Cardiac fibroblast (primary cell): ENCODE data around the gene NDUFC2.
A peak's percentile ranks its signal among the peaks of the same experiment; 100 is the strongest.
"Not testable (repeated sequence)": the region's sequence is repeated elsewhere in the genome, so short reads cannot be mapped to it uniquely, and the experiment has no call there.

Source experiments
- DNase-seq, 2 donors: peaks; one replicate each; pipeline versions ENCODE4 v3.0.0 to v3.0.0-alpha.2; 2010; ENCODE audit warnings: low read depth in 2 of 2
- H3K4me3 ChIP-seq, 2 donors: replicated peaks in 1 of 2; 1 replicate in 1 of 2; 2 replicates in 1 of 2; pipeline ENCODE4 v1.5.1; 2011; ENCODE audit warnings: low read depth in 2 of 2, low read length in 2 of 2, mild to moderate bottlenecking in 2 of 2, moderate library complexity in 1 of 2
- TF ChIP-seq, protein P1 (sequence below): IDR thresholded peaks from one replicate; pipeline ENCODE4 v1.5.1; 2011; ENCODE audit warnings: low read depth, mild to moderate bottlenecking, low read length, inconsistent platforms

The NDUFC2 gene

DNA sequence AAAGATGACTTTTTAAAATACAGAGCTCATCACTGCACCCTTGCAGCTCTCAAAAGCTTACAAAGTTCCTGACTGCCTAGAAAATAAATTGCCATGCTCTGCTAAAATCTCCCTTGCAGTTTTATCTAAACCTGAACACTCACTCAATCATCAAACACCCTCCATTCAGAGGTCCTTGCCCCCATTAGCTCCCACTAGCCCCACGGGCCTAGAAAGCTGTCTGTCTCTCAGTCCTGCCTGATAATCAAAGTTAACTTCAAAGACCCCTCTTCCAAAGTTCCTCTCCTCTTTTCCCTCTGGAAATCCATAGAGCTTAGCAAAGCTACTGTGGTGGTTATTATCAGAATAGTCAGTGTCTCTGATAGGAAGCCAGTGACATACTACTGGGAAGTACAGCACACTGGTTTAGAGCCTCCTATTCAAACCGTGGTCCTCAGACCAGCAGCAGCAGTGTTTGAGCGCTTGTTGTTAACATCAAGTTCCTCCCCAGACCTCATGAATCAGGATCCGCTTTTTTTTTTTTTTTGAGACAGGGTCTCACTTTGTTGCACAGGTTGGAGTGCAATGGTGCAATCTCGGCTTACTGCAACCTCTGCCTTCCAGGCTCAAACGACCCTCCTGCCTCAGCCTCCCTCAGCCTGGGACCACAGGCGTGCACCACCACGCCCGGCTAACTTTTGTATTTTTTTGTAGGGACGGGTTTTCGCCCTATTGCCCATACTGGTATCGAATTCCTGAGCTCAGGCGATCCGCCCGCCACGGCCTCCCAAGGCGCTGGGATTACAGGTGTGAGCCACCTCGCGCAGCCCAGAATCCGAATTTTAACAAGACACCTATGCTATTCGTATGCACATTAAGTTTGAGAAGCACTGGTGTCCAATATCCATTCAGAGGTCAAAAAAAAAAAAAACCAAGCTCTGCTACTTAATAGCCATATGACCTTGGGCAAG lies 1.2 kb downstream of the NDUFC2 start:
- peak overlapping the region; percentile 93 to 94 for H3K4me3 ChIP-seq
- no peak for DNase-seq
- TF ChIP-seq, protein P1, sequence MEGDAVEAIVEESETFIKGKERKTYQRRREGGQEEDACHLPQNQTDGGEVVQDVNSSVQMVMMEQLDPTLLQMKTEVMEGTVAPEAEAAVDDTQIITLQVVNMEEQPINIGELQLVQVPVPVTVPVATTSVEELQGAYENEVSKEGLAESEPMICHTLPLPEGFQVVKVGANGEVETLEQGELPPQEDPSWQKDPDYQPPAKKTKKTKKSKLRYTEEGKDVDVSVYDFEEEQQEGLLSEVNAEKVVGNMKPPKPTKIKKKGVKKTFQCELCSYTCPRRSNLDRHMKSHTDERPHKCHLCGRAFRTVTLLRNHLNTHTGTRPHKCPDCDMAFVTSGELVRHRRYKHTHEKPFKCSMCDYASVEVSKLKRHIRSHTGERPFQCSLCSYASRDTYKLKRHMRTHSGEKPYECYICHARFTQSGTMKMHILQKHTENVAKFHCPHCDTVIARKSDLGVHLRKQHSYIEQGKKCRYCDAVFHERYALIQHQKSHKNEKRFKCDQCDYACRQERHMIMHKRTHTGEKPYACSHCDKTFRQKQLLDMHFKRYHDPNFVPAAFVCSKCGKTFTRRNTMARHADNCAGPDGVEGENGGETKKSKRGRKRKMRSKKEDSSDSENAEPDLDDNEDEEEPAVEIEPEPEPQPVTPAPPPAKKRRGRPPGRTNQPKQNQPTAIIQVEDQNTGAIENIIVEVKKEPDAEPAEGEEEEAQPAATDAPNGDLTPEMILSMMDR = no peak

DNA sequence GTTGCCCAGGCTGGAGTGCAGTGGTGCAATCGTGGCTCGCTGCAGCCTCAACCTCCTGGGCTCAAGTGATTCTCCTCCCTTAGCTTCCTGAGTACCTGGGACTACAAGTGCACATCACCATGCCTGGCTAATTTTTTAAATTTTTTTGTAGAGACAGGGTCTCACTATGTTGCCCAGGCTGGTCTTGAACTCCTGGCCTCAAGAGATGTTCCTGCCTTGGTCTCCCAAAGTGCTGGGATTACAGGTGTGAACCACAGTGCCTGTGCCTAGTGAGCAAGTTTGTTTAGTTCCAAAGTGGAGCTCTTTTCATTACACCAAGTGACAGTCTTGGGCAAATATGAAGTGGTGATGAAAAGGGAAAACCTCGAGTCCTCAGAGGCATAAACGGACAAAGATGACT lies 2.1 kb downstream of the NDUFC2 start:
- DNase-seq = not testable (repeated sequence)
- H3K4me3 ChIP-seq = peak overlapping the region in 1 of 2 donors; percentile 94

DNA sequence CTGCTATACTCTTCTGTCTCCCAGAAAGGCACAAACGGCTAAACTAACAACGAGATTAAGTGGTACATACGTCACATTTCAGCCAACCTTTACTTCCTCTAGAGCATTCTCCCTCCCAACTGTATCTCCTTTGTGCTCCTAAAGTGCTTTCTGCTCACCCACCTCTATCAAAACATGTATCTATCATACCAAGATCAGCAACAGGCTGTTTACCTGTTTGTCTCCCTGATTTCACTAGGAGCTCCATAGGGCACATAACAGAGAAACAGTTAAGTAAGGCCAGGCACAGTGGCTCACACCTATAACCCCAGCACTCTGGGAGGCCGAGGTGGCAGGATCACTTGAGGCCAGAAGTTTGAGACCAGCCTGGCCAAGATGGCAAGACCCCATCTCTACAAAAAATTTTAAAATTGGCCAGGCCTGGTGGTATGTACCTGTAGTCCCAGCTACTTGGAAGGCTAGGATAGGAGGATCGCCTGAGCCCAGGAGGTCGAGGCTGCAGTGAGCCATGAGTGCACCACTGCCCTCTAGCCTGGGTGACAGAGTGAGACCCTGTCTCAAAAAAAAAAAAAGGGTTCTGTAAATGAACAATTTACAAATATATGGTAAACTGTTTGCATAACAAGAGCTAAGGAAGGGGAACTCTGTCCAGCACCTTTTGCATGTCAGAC lies 2.8 kb downstream of the NDUFC2 start:
- no peak for DNase-seq
- no peak overlapping the region for H3K4me3 ChIP-seq
- TF ChIP-seq, protein P1 = no peak

DNA sequence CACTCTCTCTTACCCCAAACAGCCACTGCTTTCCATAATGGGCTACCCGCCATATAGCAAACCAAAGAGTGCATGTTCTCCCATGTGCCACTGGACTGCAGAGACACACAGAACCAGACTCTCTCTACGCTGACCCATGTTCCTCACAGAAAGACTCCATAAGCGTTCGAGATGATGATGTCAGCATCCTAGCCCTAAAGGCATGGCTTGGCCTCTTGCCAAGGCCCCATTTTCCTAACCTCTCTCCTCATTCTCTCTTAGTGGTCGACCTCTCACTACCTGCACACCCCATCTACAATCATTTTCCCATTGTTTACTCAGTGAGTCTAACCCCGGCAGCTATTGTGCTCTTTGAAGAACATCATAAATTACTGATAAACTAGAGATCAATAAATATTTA lies 4.9 kb downstream of the NDUFC2 start:
- no peak overlapping the region for H3K4me3 ChIP-seq
- TF ChIP-seq, protein P1 = no peak
- no peak for DNase-seq

DNA sequence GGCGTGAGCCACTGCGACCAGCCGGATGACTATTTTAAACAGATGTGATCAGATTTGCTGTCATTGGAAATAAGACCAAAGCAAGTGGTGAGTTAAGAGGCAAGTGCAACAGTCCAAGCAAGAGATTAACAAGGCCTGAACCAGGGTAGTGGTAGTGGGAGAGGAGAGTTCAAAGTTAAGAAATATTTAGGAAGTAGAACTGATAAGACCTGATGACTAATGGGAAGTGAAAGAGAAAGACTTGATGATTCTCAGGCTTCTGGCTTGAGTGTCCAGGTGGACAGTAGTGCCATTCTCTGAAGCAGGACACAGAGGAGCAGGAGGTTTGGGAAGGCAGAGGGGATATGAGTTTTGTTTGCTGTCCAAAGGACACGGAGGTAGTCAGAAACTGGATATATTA lies 7.2 kb downstream of the NDUFC2 start:
- DNase-seq = no peak
- TF ChIP-seq, protein P1 = no peak
- H3K4me3 ChIP-seq = no peak overlapping the region

DNA sequence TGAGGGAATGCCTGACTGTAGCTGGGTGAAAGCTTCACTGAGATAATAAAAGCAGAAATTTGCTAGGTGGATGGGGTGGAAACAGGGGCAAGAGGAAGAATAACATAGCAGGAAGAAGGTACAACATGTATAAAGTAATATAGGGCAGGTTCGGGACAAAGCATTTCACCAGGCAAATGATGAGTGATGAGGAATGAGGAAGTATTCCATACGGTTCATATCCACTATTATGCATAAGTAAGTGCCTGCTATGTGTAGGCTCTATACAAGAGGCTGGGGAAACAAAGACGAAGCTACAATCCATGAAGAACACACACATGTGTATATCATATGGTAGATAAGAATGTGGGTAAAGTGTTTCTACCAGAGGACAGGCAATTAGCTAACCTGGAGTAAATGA lies 7.9 kb downstream of the NDUFC2 start:
- no peak for DNase-seq
- TF ChIP-seq, protein P1 = no peak
- no peak overlapping the region for H3K4me3 ChIP-seq

DNA sequence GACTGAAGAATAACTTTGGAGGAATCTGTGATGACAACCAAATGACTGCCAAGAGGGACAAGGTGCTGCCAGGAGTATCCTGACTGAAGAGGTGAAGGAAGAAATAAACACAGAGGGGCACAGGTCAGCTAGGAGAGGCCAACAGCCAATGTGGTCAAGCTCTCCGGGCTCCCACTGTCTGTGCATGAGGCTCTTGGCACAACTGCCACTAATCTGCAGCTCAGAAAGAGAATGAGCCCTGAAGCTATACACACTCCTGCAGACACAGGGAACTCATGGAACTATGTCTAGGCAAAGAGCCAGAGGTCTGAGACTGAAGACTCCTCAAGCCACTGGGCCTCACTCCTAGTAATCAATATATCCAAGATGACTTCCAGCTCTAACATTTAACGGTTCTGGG lies 9.0 kb downstream of the NDUFC2 start:
- no peak overlapping the region for H3K4me3 ChIP-seq
- TF ChIP-seq, protein P1 = no peak
- no peak for DNase-seq
